ENCODE measurements around the gene ZNF831.

Gene ZNF831

DNA sequence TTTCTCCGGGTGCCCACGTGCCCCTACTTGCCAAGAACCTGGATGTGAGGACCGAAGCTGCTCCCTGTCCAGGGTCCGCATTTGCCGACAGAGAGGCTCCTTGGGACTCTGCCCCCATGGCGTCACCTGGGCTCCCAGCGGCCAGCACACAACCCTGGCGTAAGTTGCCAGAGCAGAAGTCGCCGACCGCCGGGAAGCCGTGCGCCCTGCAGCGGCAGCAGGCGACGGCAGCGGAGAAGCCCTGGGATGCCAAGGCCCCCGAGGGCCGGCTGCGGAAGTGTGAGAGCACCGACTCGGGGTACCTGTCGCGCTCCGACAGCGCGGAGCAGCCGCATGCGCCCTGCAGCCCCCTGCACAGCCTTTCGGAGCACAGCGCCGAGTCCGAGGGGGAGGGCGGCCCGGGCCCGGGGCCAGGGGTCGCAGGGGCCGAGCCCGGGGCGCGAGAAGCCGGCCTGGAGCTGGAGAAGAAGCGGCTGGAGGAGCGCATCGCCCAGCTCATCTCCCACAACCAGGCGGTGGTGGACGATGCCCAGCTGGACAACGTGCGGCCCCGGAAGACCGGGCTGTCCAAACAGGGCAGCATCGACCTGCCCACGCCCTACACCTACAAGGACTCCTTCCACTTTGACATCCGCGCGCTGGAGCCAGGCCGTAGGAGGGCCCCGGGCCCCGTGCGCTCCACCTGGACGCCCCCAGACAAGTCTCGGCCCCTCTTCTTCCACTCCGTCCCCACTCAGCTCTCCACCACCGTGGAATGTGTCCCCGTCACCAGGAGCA lies 28.3 kb downstream of the ZNF831 start:
- no peak overlapping the region for H3K27ac ChIP-seq (ENCODE audit: low read depth, low read length)
- H3K36me3 ChIP-seq (ENCODE audit: control insufficient read depth in 1 of 2, insufficient read depth in 2 of 2, low read length in 2 of 2) = no peaks in the 10 kb centered on the region
- no peaks in the 10 kb centered on the region for H3K4me1 ChIP-seq (ENCODE audit: control insufficient read depth in 1 of 2, insufficient read depth in 2 of 2, low read length in 2 of 2)
- H3K4me3 ChIP-seq (ENCODE audit: low read depth in 1 of 2, low read length in 2 of 2) = no peak overlapping the region
- no peak overlapping the region for H3K9ac ChIP-seq (ENCODE audit: low read depth in 1 of 2, low read length in 2 of 2)
- no peaks in the 10 kb centered on the region for H3K9me3 ChIP-seq (ENCODE audit: control insufficient read depth in 1 of 2, low read length in 2 of 2)
- H3K27me3 ChIP-seq (ENCODE audit: control insufficient read depth in 1 of 2, insufficient read depth in 2 of 2, low read length in 2 of 2) = no peaks in the 10 kb centered on the region

DNA sequence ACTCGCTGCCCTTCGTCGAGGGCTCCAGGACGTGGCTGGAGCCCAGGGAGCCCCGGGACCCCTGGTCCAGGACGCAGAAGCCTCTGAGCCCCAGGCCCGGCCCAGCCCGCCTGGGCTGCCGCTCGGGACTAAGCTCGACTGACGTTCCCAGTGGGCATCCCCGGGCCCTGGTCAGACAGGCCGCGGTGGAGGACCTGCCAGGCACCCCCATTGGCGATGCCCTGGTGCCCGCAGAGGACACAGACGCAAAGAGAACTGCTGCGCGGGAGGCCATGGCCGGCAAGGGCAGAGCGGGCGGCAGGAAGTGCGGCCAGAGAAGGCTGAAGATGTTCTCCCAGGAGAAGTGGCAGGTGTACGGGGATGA lies 28.9 kb downstream of the ZNF831 start:
- no peak overlapping the region for H3K27ac ChIP-seq (ENCODE audit: low read depth, low read length)
- H3K9me3 ChIP-seq (ENCODE audit: control insufficient read depth in 1 of 2, low read length in 2 of 2) = no peaks in the 10 kb centered on the region
- H3K36me3 ChIP-seq (ENCODE audit: control insufficient read depth in 1 of 2, insufficient read depth in 2 of 2, low read length in 2 of 2) = no peaks in the 10 kb centered on the region
- H3K27me3 ChIP-seq (ENCODE audit: control insufficient read depth in 1 of 2, insufficient read depth in 2 of 2, low read length in 2 of 2) = no peaks in the 10 kb centered on the region
- H3K9ac ChIP-seq (ENCODE audit: low read depth in 1 of 2, low read length in 2 of 2) = no peak overlapping the region
- H3K4me3 ChIP-seq (ENCODE audit: low read depth in 1 of 2, low read length in 2 of 2) = no peak overlapping the region
- no peaks in the 10 kb centered on the region for H3K4me1 ChIP-seq (ENCODE audit: control insufficient read depth in 1 of 2, insufficient read depth in 2 of 2, low read length in 2 of 2)

DNA sequence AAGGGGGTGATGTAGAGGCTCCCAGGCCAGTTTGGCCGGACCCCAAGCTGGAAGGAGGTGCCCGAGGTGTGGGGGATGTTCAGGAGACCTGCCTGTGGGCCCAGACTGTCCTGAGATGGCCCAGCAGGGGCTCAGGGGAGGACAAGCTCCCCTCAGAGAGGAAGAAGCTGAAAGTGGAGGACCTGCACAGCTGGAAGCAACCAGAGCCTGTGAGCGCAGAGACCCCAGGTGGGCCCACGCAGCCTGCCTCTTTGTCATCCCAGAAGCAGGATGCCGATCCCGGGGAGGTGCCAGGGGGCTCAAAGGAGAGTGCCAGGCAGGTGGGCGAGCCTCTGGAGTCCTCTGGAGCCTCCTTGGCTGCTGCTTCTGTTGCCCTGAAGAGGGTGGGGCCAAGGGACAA lies 29.7 kb downstream of the ZNF831 start:
- H3K9me3 ChIP-seq (ENCODE audit: control insufficient read depth in 1 of 2, low read length in 2 of 2) = no peaks in the 10 kb centered on the region
- H3K4me3 ChIP-seq (ENCODE audit: low read depth in 1 of 2, low read length in 2 of 2) = no peak overlapping the region
- no peaks in the 10 kb centered on the region for H3K27me3 ChIP-seq (ENCODE audit: control insufficient read depth in 1 of 2, insufficient read depth in 2 of 2, low read length in 2 of 2)
- H3K4me1 ChIP-seq (ENCODE audit: control insufficient read depth in 1 of 2, insufficient read depth in 2 of 2, low read length in 2 of 2) = no peaks in the 10 kb centered on the region
- H3K27ac ChIP-seq (ENCODE audit: low read depth, low read length) = no peak overlapping the region
- no peak overlapping the region for H3K9ac ChIP-seq (ENCODE audit: low read depth in 1 of 2, low read length in 2 of 2)
- H3K36me3 ChIP-seq (ENCODE audit: control insufficient read depth in 1 of 2, insufficient read depth in 2 of 2, low read length in 2 of 2) = no peaks in the 10 kb centered on the region

DNA sequence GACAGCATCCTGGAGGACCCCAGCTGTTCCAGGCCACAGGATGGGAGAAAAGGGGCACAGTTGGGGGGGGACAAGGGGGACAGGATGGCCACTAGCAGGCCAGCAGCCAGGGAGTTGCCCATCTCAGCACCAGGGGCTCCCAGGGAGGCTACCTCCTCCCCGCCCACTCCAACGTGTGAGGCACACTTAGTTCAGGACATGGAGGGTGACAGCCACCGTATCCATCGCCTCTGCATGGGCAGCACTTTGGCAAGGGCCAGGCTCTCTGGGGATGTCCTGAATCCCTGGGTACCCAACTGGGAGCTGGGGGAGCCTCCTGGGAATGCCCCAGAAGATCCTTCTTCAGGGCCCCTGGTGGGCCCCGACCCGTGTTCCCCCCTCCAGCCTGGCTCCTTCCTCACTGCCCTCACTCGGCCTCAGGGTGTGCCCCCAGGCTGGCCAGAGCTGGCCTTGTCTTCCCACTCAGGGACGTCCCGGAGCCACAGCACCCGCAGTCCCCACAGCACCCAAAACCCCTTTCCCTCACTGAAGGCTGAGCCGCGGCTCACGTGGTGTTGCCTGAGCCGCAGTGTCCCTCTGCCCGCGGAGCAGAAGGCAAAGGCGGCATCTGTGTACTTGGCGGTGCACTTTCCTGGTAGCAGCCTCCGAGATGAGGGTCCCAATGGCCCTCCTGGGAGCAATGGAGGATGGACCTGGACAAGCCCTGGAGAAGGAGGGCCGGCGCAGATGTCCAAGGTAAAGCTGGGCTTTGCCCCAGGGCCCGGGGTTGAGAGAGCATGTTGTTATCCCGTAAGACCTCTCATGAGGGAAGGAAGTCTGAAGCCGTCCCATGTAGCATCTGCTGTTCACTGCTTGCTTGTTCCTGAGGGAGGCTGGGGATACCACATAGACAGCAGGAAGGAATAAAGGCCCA lies 30.7 kb downstream of the ZNF831 start:
- no peaks in the 10 kb centered on the region for H3K27me3 ChIP-seq (ENCODE audit: control insufficient read depth in 1 of 2, insufficient read depth in 2 of 2, low read length in 2 of 2)
- H3K9me3 ChIP-seq (ENCODE audit: control insufficient read depth in 1 of 2, low read length in 2 of 2) = no peaks in the 10 kb centered on the region
- H3K36me3 ChIP-seq (ENCODE audit: control insufficient read depth in 1 of 2, insufficient read depth in 2 of 2, low read length in 2 of 2) = no peaks in the 10 kb centered on the region
- no peak overlapping the region for H3K9ac ChIP-seq (ENCODE audit: low read depth in 1 of 2, low read length in 2 of 2)
- no peak overlapping the region for H3K27ac ChIP-seq (ENCODE audit: low read depth, low read length)
- H3K4me1 ChIP-seq (ENCODE audit: control insufficient read depth in 1 of 2, insufficient read depth in 2 of 2, low read length in 2 of 2) = no peaks in the 10 kb centered on the region
- no peak overlapping the region for H3K4me3 ChIP-seq (ENCODE audit: low read depth in 1 of 2, low read length in 2 of 2)

DNA sequence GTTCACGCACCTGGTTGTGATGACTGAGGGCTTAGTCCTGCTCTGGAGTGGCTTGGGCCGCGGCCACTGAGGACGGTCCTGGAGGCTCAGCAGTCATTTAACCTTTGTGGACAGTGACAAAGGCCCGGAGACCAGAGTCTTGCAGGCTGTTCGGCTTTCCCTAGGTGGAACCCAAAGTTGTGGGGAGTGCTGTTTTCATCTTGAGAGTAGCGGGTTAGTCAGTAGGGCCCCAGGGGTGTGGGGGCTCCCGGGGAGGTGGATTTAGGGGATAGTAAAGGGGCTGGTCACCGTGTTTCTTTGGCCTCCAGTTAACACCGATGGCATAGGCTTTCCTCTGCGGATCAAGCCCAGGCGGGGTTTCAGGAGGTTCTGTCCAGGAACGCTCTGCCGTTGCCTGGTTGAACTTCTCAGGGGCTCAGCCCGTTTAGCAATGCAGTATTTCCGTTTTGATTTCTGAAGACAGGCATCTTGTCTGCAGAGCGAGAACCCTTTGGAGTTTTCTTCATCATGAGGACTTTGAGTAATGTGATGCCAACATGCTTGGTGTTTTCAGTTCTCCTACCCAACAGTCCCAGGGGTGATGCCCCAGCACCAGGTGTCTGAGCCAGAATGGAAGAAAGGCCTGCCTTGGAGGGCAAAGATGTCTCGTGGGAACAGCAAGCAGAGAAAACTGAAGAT lies 31.8 kb downstream of the ZNF831 start:
- Histone ChIP-seq H3K9ac (ENCODE audit: low read depth in 1 of 2, low read length in 2 of 2) (no peak overlapping the region), H3K27ac (ENCODE audit: low read depth, low read length) (no peak overlapping the region), H3K36me3 (ENCODE audit: control insufficient read depth in 1 of 2, insufficient read depth in 2 of 2, low read length in 2 of 2) (no peaks in the 10 kb centered on the region), H3K9me3 (ENCODE audit: control insufficient read depth in 1 of 2, low read length in 2 of 2) (no peaks in the 10 kb centered on the region), H3K27me3 (ENCODE audit: control insufficient read depth in 1 of 2, insufficient read depth in 2 of 2, low read length in 2 of 2) (no peaks in the 10 kb centered on the region), H3K4me3 (ENCODE audit: low read depth in 1 of 2, low read length in 2 of 2) (no peak overlapping the region), H3K4me1 (ENCODE audit: control insufficient read depth in 1 of 2, insufficient read depth in 2 of 2, low read length in 2 of 2) (no peaks in the 10 kb centered on the region)

GRCh38 chr20:59204165-59204894 lies 40.7 kb downstream of the ZNF831 start:
- H3K27ac ChIP-seq (ENCODE audit: low read depth, low read length) = no peak overlapping the region
- H3K9me3 ChIP-seq (ENCODE audit: control insufficient read depth in 1 of 2, low read length in 2 of 2) = no peaks in the 10 kb centered on the region
- H3K4me1 ChIP-seq (ENCODE audit: control insufficient read depth in 1 of 2, insufficient read depth in 2 of 2, low read length in 2 of 2) = no peaks in the 10 kb centered on the region
- peaks cover 0 to 3% of the 10 kb centered on the region in 2 donors for H3K27me3 ChIP-seq (ENCODE audit: control insufficient read depth in 1 of 2, insufficient read depth in 2 of 2, low read length in 2 of 2)
- no peaks in the 10 kb centered on the region for H3K36me3 ChIP-seq (ENCODE audit: control insufficient read depth in 1 of 2, insufficient read depth in 2 of 2, low read length in 2 of 2)
- H3K9ac ChIP-seq (ENCODE audit: low read depth in 1 of 2, low read length in 2 of 2) = no peak overlapping the region
- no peak overlapping the region for H3K4me3 ChIP-seq (ENCODE audit: low read depth in 1 of 2, low read length in 2 of 2)

DNA sequence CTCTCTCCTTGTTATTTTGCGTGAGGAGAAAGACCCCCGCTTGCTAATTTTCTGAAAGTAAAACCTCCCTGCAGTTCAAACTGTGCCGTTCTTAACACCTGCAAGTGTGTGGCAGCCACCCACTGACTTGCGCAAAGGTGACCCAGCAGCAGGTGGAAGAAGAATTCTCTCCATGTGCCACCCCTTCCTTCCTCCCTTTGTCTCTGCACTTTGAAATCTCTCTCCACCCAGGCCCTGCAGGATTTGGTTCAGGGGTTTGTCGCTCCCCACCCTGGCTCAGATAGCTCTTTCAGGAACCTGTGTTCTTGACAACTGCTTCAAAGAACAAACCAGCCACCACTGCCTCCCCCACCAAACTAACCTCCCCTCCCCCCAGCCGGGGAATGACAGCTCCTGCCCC lies 41.4 kb downstream of the ZNF831 start:
- Histone ChIP-seq H3K4me1 (ENCODE audit: control insufficient read depth in 1 of 2, insufficient read depth in 2 of 2, low read length in 2 of 2) (no peaks in the 10 kb centered on the region), H3K27ac (ENCODE audit: low read depth, low read length) (no peak overlapping the region), H3K36me3 (ENCODE audit: control insufficient read depth in 1 of 2, insufficient read depth in 2 of 2, low read length in 2 of 2) (no peaks in the 10 kb centered on the region), H3K27me3 (ENCODE audit: control insufficient read depth in 1 of 2, insufficient read depth in 2 of 2, low read length in 2 of 2) (peaks cover 0 to 3% of the 10 kb centered on the region in 2 donors), H3K9me3 (ENCODE audit: control insufficient read depth in 1 of 2, low read length in 2 of 2) (no peaks in the 10 kb centered on the region), H3K9ac (ENCODE audit: low read depth in 1 of 2, low read length in 2 of 2) (no peak overlapping the region), H3K4me3 (ENCODE audit: low read depth in 1 of 2, low read length in 2 of 2) (no peak overlapping the region)

- Histone ChIP-seq H3K9ac (ENCODE audit: low read depth in 1 of 2, low read length in 2 of 2) (no peak overlapping the region), H3K36me3 (ENCODE audit: control insufficient read depth in 1 of 2, insufficient read depth in 2 of 2, low read length in 2 of 2) (no peaks in the 10 kb centered on the region), H3K4me1 (ENCODE audit: control insufficient read depth in 1 of 2, insufficient read depth in 2 of 2, low read length in 2 of 2) (no peaks in the 10 kb centered on the region), H3K4me3 (ENCODE audit: low read depth in 1 of 2, low read length in 2 of 2) (no peak overlapping the region), H3K27ac (ENCODE audit: low read depth, low read length) (no peak overlapping the region), H3K9me3 (ENCODE audit: control insufficient read depth in 1 of 2, low read length in 2 of 2) (no peaks in the 10 kb centered on the region), H3K27me3 (ENCODE audit: control insufficient read depth in 1 of 2, insufficient read depth in 2 of 2, low read length in 2 of 2) (peaks cover 0 to 3% of the 10 kb centered on the region in 2 donors)
Measured at GRCh38 chr20:59207235-59207634, 43.6 kb downstream of the ZNF831 start.

- no peak overlapping the region for H3K27ac ChIP-seq (ENCODE audit: low read depth, low read length)
- H3K4me1 ChIP-seq (ENCODE audit: control insufficient read depth in 1 of 2, insufficient read depth in 2 of 2, low read length in 2 of 2) = no peaks in the 10 kb centered on the region
- H3K4me3 ChIP-seq (ENCODE audit: low read depth in 1 of 2, low read length in 2 of 2) = no peak overlapping the region
- peaks cover 0 to 3% of the 10 kb centered on the region in 2 donors for H3K27me3 ChIP-seq (ENCODE audit: control insufficient read depth in 1 of 2, insufficient read depth in 2 of 2, low read length in 2 of 2)
- H3K36me3 ChIP-seq (ENCODE audit: control insufficient read depth in 1 of 2, insufficient read depth in 2 of 2, low read length in 2 of 2) = no peaks in the 10 kb centered on the region
- no peaks in the 10 kb centered on the region for H3K9me3 ChIP-seq (ENCODE audit: control insufficient read depth in 1 of 2, low read length in 2 of 2)
- H3K9ac ChIP-seq (ENCODE audit: low read depth in 1 of 2, low read length in 2 of 2) = no peak overlapping the region
Measured at GRCh38 chr20:59207742-59208357, 44.2 kb downstream of the ZNF831 start.

Data from duodenal mucosa (tissue), 2 donors.